Dermis blood vessel endothelial cell (primary cell): ENCODE data around the gene SCIN. TPM values are rescaled to one million over a fixed set of nuclear protein-coding genes. Genes with fewer than 3 reads are reported as not detected.
"Not testable (repeated sequence)": the region's sequence is repeated elsewhere in the genome, so short reads cannot be mapped to it uniquely, and the experiment has no call there.

ENCODE experiments used
- DNase-seq: peaks from one replicate; pipeline ENCODE4 v3.0.0; 2010
- total RNA-seq: library from RNA; depleted of rRNA; stranded (reverse); fragments of >200 nt; gene quantifications from 2 replicates; pipeline ENCODE4 v1.2.3, GENCODE V29; 2014

Gene SCIN
- total RNA-seq = 0.17 and 2.6 TPM in 2 replicates

- peak; percentile 37 for DNase-seq
Observed at GRCh38 chr7:12570534-12571461, at the start of gene SCIN. Gene SCIN (plus strand): TSS chr7:12570720. CDS start chr7:12570787, 67 bp downstream.

- DNase-seq = peak; percentile 80
Observed at GRCh38 chr7:12524794-12525386, 45.6 kb upstream of the SCIN start.

- not testable (repeated sequence) for DNase-seq
Observed at GRCh38 chr7:12526693-12527092, 43.8 kb upstream of the SCIN start.

- not testable (repeated sequence) for DNase-seq
Observed at GRCh38 chr7:12527670-12528069, 42.9 kb upstream of the SCIN start.

GRCh38 chr7:12529971-12530710, 40.4 kb upstream of the SCIN start:
- DNase-seq = no peak

GRCh38 chr7:12531784-12532183, 38.7 kb upstream of the SCIN start:
- no peak for DNase-seq

- no peak for DNase-seq
Observed at GRCh38 chr7:12534046-12534445, 36.5 kb upstream of the SCIN start.

- no peak for DNase-seq
Observed at GRCh38 chr7:12539681-12540080, 30.8 kb upstream of the SCIN start.

GRCh38 chr7:12540850-12541249, 29.7 kb upstream of the SCIN start:
- DNase-seq = no peak

- DNase-seq = no peak
Observed at GRCh38 chr7:12543586-12543985, 26.9 kb upstream of the SCIN start.

- no peak for DNase-seq
Observed at GRCh38 chr7:12549106-12549505, 21.4 kb upstream of the SCIN start.

- DNase-seq = no peak
Observed at GRCh38 chr7:12550956-12551355, 19.6 kb upstream of the SCIN start.

- no peak for DNase-seq
Observed at GRCh38 chr7:12552876-12553275, 17.6 kb upstream of the SCIN start.

GRCh38 chr7:12553416-12553815, 17.1 kb upstream of the SCIN start:
- no peak for DNase-seq

- no peak for DNase-seq
Observed at GRCh38 chr7:12554351-12554750, 16.2 kb upstream of the SCIN start.

- no peak for DNase-seq
Observed at GRCh38 chr7:12554872-12555271, 15.6 kb upstream of the SCIN start.

GRCh38 chr7:12555695-12556094, 14.8 kb upstream of the SCIN start:
- not testable (repeated sequence) for DNase-seq

GRCh38 chr7:12556139-12556792, 14.3 kb upstream of the SCIN start:
- DNase-seq = not testable (repeated sequence)

- DNase-seq = no peak
Observed at GRCh38 chr7:12557282-12557681, 13.2 kb upstream of the SCIN start.

- no peak for DNase-seq
Observed at GRCh38 chr7:12564996-12565764, 5.3 kb upstream of the SCIN start.

- DNase-seq = no peak
Observed at GRCh38 chr7:12565873-12566272, 4.6 kb upstream of the SCIN start.

GRCh38 chr7:12567015-12567414, 3.5 kb upstream of the SCIN start:
- no peak for DNase-seq
